Left lung (tissue), 10 donors: ENCODE measurements around the gene SDK1. TPM values are rescaled to one million over a fixed set of nuclear protein-coding genes. Genes with fewer than 3 reads are reported as not detected.

ENCODE experiments used
- ATAC-seq: fragments of 200-7000 bp; cut with Tn5 transposase; one replicate; pipeline ENCODE4 v1.9.1; 2020; ENCODE audit warnings: moderate library complexity
- DNase-seq, 4 donors: peaks; one replicate each; pipeline ENCODE4 v3.0.0-alpha.2; 2013 to 2020
- H3K27ac ChIP-seq, 2 donors: fragments of 200-600 bp; sonication (generic) in 1 of 2; one replicate each; pipeline versions ENCODE4 v1.5.0 to v1.8.0; 2020 to 2021
- H3K27me3 ChIP-seq, 2 donors: fragments of 200-600 bp; sonication (generic) in 1 of 2; one replicate each; pipeline versions ENCODE4 v1.5.0 to v1.8.0; 2020 to 2021
- H3K36me3 ChIP-seq, 2 donors: fragments of 200-600 bp; sonication (generic) in 1 of 2; one replicate each; pipeline versions ENCODE4 v1.5.0 to v1.8.0; 2020 to 2021
- H3K4me1 ChIP-seq, 2 donors: fragments of 200-600 bp; one replicate each; pipeline ENCODE4 v1.8.0; 2021
- H3K4me3 ChIP-seq, 2 donors: fragments of 200-600 bp; sonication (generic) in 1 of 2; one replicate each; pipeline versions ENCODE4 v1.5.0 to v1.8.0; 2020 to 2021; ENCODE audit warnings: mild to moderate bottlenecking in 1 of 2
- H3K9me3 ChIP-seq, 2 donors: fragments of 200-600 bp; sonication (generic) in 1 of 2; one replicate each; pipeline versions ENCODE4 v1.5.0 to v1.8.0; 2020 to 2021
- intact Hi-C, 2 donors: fragments of 100-400 bp; cut with DNase I; formaldehyde crosslinking; loops; one replicate each; pipeline versions ENCODE4 v1.11.2 to v1.14.2; 2022
- polyA plus RNA-seq, 6 donors: library from polyadenylated mRNA; unstranded; fragments of 120-200 nt; gene quantifications; one replicate each; pipeline ENCODE4 v1.2.1, GENCODE V29; 2013; ENCODE audit not compliant: insufficient read length in 6 of 6
- total RNA-seq, 2 donors: library from RNA; stranded (reverse); fragmentation: NEBNext Ultra II Directional; extraction: Animal tissue kit (Norgen Biotek cat#: 25700); gene quantifications; one replicate each; pipeline ENCODE4 v1.2.1, GENCODE V29; 2021
- TF ChIP-seq, protein P1 (sequence below), 2 donors: fragments of 200-600 bp; sonication (generic) in 1 of 2; IDR thresholded peaks; one replicate each; pipeline versions ENCODE4 v1.5.0 to v1.8.0; 2021; ENCODE audit warnings: antibody characterized with exemption in 2 of 2
- donor health status: DM: no; HTN: yes; CAD: no.
- donor health status: DM: no; HTN: no; CAD: no.

Gene SDK1
- total and polyA plus RNA-seq, 8 donors: 5.5 to 17.6 (median 13.0) TPM

DNA sequence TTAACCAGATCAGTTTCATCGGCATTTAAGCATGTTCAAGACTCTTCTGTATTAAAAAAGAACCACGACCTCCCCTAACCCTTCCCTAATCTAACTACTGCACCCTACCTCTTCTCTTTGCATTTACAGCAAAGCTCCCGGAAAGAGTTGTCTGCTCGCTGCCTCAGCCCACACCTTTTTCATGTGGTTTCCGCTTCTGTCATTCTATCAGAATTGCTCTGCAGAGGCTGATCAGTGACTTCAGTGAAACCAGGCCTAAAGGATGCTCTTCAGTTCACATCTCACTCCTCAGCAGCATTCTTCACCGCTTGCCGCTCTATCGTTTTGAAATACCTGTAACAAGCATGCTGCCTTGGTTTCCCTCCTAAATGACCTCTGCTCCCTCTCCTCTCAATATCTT is 160.9 kb downstream of the SDK1 start:
- Histone ChIP-seq H3K4me1 (no peaks in the 10 kb centered on the region), H3K27ac (no peak overlapping the region), H3K27me3 (no peaks in the 10 kb centered on the region), H3K36me3 (no peaks in the 10 kb centered on the region), H3K4me3 (no peak overlapping the region), H3K9me3 (no peaks in the 10 kb centered on the region)
- intact Hi-C loops: no loop called here
- DNase-seq: no peak
- TF ChIP-seq, protein P1, sequence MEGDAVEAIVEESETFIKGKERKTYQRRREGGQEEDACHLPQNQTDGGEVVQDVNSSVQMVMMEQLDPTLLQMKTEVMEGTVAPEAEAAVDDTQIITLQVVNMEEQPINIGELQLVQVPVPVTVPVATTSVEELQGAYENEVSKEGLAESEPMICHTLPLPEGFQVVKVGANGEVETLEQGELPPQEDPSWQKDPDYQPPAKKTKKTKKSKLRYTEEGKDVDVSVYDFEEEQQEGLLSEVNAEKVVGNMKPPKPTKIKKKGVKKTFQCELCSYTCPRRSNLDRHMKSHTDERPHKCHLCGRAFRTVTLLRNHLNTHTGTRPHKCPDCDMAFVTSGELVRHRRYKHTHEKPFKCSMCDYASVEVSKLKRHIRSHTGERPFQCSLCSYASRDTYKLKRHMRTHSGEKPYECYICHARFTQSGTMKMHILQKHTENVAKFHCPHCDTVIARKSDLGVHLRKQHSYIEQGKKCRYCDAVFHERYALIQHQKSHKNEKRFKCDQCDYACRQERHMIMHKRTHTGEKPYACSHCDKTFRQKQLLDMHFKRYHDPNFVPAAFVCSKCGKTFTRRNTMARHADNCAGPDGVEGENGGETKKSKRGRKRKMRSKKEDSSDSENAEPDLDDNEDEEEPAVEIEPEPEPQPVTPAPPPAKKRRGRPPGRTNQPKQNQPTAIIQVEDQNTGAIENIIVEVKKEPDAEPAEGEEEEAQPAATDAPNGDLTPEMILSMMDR (IDR thresholded peaks at IDR 0.05): no peak
- ATAC-seq: no peak

DNA sequence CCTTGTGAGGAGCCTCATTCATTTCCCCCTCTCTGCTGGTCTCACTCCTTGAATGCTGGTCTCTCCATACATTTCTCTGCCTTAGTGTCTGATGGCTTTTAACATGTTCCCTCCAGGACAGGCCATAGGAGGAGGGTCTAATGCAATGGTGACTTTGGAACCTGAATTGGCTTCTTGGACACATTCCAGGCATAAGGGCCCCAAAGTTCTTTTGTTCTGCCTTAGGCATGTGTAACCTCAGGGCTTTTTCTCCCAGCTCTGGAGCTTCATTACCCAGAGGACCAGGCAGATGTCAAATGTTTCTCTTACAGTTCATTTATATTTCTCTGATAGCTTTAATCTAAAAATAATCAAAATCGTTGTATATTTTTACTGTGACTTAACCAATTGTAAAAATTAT is 162.6 kb downstream of the SDK1 start:
- TF ChIP-seq, protein P1 (IDR thresholded peaks at IDR 0.05): no peak
- H3K27ac ChIP-seq: no peak overlapping the region
- H3K36me3 ChIP-seq: no peaks in the 10 kb centered on the region
- H3K9me3 ChIP-seq: no peaks in the 10 kb centered on the region
- H3K4me3 ChIP-seq: no peak overlapping the region
- no peaks in the 10 kb centered on the region for H3K27me3 ChIP-seq
- intact Hi-C loops: no loop called here
- DNase-seq (no peak), ATAC-seq (no peak)
- no peaks in the 10 kb centered on the region for H3K4me1 ChIP-seq

DNA sequence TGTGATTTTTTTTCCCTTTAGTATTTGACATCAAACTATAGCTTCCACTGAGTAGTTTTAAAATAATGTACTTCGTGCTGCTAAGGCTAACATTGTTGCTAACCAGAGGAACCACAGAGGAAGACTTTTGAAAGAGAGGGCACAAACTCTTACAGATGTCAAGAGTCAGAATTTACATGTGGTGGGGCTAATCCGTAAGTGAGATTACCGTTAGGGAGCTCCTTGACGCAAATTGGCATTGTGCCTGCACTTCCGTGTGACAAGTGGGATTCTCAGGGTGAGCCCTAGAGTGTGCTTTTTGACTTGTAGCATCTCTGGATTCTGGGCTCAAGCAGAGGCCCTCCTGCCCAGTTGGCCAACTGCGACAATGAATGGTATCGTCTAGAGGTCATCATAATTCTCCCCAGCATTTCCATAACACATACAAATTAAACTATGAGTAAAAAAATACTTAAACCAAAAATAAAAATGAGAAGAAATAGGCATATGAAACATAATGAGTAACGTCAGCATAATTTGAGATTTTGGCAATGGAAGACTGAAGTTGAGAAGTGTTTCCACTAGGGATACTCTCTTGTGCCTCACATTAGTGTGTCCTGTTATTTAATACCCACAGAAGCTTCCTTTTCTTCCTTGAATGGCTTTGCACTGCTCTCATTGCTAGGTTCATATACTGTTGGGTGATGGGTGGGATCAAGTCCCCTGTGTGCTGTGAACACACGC is 164.0 kb downstream of the SDK1 start:
- TF ChIP-seq, protein P1 (IDR thresholded peaks at IDR 0.05): no peak
- H3K27me3 ChIP-seq: no peaks in the 10 kb centered on the region
- H3K4me1 ChIP-seq: no peaks in the 10 kb centered on the region
- H3K4me3 ChIP-seq: no peak overlapping the region
- ATAC-seq: no peak
- no peak for DNase-seq
- intact Hi-C loops: no loop called here
- no peak overlapping the region for H3K27ac ChIP-seq
- no peaks in the 10 kb centered on the region for H3K9me3 ChIP-seq
- H3K36me3 ChIP-seq: no peaks in the 10 kb centered on the region

DNA sequence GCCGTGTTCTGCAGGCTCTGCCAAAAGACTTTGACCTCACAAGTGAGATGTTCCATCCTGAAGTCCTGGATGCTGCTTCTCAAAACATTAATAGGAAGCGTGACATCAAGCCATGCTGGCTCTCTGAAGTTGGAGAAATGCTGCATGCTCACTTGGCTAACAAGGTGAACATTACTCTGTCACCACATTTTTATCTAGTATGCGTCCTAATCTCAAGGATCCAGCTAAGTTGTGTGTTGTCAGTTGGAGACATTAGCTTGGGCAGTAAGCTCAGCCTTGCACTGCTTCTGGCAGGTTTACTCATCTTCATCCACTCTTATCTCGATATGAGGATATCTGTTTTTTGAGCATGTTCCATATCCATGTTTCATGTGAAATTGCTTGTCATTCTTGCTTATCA is 165.2 kb downstream of the SDK1 start:
- Histone ChIP-seq H3K27ac (no peak overlapping the region), H3K9me3 (no peaks in the 10 kb centered on the region), H3K27me3 (no peaks in the 10 kb centered on the region), H3K4me3 (no peak overlapping the region), H3K36me3 (no peaks in the 10 kb centered on the region), H3K4me1 (no peaks in the 10 kb centered on the region)
- TF ChIP-seq, protein P1 (IDR thresholded peaks at IDR 0.05): no peak
- intact Hi-C loops: no loop called here
- DNase-seq (no peak), ATAC-seq (no peak)

DNA sequence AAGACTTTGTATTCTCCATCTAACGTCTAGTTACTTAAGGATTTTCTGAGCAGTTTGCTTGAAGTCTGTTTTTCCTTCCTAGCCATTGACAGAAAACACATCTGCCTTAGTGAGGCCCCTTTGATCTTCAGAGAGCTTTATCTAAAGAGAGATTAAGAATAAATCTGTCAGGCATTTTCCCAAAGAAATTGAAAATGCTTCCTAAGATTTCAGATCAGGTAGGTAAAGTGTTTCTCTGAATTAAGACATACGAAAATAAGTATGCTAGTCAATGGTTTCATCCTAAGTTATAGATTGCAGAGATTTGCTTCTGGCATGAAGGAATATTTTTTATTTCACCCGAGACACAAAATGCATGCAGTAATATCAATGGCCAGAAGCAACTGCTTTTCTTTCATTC is 168.6 kb downstream of the SDK1 start:
- no peaks in the 10 kb centered on the region for H3K27me3 ChIP-seq
- H3K9me3 ChIP-seq: no peaks in the 10 kb centered on the region
- ATAC-seq (no peak), DNase-seq (no peak)
- no peak overlapping the region for H3K4me3 ChIP-seq
- intact Hi-C loops: no loop called here
- TF ChIP-seq, protein P1 (IDR thresholded peaks at IDR 0.05): no peak
- H3K27ac ChIP-seq: no peak overlapping the region
- H3K36me3 ChIP-seq: no peaks in the 10 kb centered on the region
- H3K4me1 ChIP-seq: no peaks in the 10 kb centered on the region
